Measurements from ENCODE around the gene SORCS2.

DNA sequence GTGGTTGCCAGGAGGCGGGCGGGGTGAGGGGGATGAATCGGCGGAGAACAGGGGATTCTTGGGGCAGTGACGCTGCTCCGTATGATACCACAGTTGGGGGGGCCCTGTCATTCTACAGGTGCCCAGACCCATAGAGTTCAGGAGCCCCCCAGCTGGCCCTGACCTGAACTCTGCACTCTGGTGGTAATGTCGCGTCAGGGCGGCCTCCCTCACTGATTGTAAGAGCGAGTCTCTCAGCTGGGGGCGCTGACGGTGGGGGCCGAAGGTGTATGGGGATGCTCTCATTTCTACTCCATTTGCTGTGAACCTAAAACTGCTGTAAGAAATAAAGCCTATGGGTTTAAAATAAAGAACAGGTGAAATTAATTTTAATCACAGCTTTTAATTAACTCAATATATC is 334.2 kb downstream of the SORCS2 start:
- TF ChIP-seq CTCF (IDR thresholded peaks at IDR 0.05) = no peak
- TF ChIP-seq POLR2A (IDR thresholded peaks at IDR 0.05) = no peak
